ENCODE data around the gene PRR7.

- no peak for TF ChIP-seq KLF13 (CRISPR knock-in tag; IDR thresholded peaks at IDR 0.05)
- TF ChIP-seq MNT (IDR thresholded peaks at IDR 0.05), result no peak
- TF ChIP-seq CTCF (CRISPR knock-in tag; IDR thresholded peaks at IDR 0.05), result no peak; the same call in 1 of the 2 replicates
- TF ChIP-seq ATF7 (IDR thresholded peaks at IDR 0.05), result no peak
- TF ChIP-seq ATF7 (CRISPR knock-in tag; IDR thresholded peaks at IDR 0.05), result no peak
- no peak for TF ChIP-seq POLR2A (IDR thresholded peaks at IDR 0.05; ENCODE audit: insufficient read depth in 1 of 2, low read depth in 2 of 2, low read length in 2 of 2)
- TF ChIP-seq POLR2AphosphoS5 (IDR thresholded peaks at IDR 0.05; ENCODE audit: low read depth, low read length), result no peak
- TF ChIP-seq GABPA (IDR thresholded peaks at IDR 0.05; ENCODE audit: low read depth, low read length), result no peak
- no peak for TF ChIP-seq GABPA (CRISPR knock-in tag; IDR thresholded peaks at IDR 0.05; ENCODE audit: low read depth)
- no peak for TF ChIP-seq ZBTB44 (CRISPR knock-in tag; IDR thresholded peaks at IDR 0.05)
- no peak for TF ChIP-seq RAD21 (CRISPR knock-in tag; IDR thresholded peaks at IDR 0.05)
- no peak for TF ChIP-seq ZFP36 (IDR thresholded peaks at IDR 0.05; ENCODE audit: borderline replicate concordance, low read depth, low read length, partially characterized antibody)
- TF ChIP-seq NFYB (CRISPR knock-in tag; IDR thresholded peaks at IDR 0.05), result no peak
- TF ChIP-seq TFAP4 (IDR thresholded peaks at IDR 0.05; ENCODE audit: borderline replicate concordance, low read depth), result no peak
- TF ChIP-seq THAP9 (CRISPR knock-in tag; IDR thresholded peaks at IDR 0.05; ENCODE audit: borderline replicate concordance), result no peak
- TF ChIP-seq KAT2B (IDR thresholded peaks at IDR 0.05; ENCODE audit: borderline replicate concordance, low read depth, low read length), result no peak
Measured at GRCh38 chr5:177471610-177472356, 25.2 kb downstream of the PRR7 start.

Measured in HepG2 (cell line).